OCI-LY1 (cell line): ENCODE measurements around the gene ATN1.

Experiments
- EZH2 ChIP-seq: fragments of 200-600 bp; sonication (generic), shearing (Covaris generic); IDR thresholded peaks from 2 replicates; pipeline ENCODE4 v1.8.0; 2017; ENCODE audit warnings: borderline replicate concordance, mixed run types, mild to moderate bottlenecking, antibody characterized with exemption, low read length, moderate library complexity, mixed read lengths
- TF ChIP-seq, protein P1 (sequence below): fragments of 200-600 bp; sonication (generic), shearing (Covaris generic); IDR thresholded peaks from 2 replicates; pipeline ENCODE4 v1.5.1; 2017; ENCODE audit warnings: mild to moderate bottlenecking, antibody characterized with exemption, low read length, moderate library complexity, mixed read lengths

GRCh38 chr12:6927379-6928021 is at the start of gene ATN1:
- TF ChIP-seq, protein P1, sequence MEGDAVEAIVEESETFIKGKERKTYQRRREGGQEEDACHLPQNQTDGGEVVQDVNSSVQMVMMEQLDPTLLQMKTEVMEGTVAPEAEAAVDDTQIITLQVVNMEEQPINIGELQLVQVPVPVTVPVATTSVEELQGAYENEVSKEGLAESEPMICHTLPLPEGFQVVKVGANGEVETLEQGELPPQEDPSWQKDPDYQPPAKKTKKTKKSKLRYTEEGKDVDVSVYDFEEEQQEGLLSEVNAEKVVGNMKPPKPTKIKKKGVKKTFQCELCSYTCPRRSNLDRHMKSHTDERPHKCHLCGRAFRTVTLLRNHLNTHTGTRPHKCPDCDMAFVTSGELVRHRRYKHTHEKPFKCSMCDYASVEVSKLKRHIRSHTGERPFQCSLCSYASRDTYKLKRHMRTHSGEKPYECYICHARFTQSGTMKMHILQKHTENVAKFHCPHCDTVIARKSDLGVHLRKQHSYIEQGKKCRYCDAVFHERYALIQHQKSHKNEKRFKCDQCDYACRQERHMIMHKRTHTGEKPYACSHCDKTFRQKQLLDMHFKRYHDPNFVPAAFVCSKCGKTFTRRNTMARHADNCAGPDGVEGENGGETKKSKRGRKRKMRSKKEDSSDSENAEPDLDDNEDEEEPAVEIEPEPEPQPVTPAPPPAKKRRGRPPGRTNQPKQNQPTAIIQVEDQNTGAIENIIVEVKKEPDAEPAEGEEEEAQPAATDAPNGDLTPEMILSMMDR: no peak
- no peak for TF ChIP-seq EZH2
